DMS114 treated with DMSO at 0.1 percent for 48 hours (cell line): ENCODE results near the gene ROR1.
"Not testable (repeated sequence)": the region's sequence is repeated elsewhere in the genome, so short reads cannot be mapped to it uniquely, and the experiment has no call there.

Experiments
- DNase-seq: peaks from one replicate; lab custom pipeline; 2025; ENCODE audit not compliant: unreplicated experiment; lab: John Stamatoyannopoulos, UW

Gene ROR1

DNA sequence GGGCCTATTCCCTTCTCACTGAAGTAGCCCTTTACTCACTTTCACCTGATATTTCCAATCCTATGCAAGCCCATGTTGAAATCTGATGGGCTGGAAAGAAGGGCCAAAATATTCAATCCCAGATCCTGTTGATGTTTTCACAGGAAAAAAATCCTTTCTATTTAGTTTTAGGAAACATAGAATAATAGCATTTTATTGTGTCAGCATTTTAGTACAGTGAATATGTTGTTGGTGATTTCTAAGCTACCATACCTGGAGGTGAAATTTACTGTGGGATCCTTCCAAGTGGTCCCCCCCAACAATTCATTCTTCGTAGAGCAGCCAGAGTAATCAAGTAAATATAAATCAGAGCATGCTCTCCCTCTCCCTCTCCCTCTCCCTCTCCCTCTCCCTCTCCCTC is 426.2 kb downstream of the ROR1 start:
- no peak for DNase-seq

DNA sequence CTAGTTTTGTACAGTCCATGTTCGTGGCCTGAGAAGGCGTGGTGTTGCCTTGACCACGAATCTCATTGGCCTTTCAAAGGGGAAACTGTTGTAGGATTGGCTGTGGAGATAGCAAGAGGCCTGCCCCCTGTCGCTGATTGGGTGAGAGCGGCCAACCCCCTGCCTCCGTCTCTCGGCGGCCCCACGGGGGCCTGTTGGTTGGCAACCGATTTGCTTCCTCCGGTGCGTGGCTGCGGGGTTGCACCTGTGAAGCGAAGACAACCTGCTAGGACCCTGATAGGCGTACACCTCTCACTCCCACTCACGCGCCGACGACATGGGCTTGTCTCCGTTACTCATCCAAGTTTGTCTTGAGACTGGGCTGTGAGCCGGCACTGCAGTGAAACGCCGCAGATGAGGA is 429.6 kb downstream of the ROR1 start, which contains the start of gene UBE2U:
Gene UBE2U, plus strand, starts transcription at position 204 of the 400 bp plus-strand sequence. CDS start 428 bp downstream, outside the sequence.
- no peak for DNase-seq

DNA sequence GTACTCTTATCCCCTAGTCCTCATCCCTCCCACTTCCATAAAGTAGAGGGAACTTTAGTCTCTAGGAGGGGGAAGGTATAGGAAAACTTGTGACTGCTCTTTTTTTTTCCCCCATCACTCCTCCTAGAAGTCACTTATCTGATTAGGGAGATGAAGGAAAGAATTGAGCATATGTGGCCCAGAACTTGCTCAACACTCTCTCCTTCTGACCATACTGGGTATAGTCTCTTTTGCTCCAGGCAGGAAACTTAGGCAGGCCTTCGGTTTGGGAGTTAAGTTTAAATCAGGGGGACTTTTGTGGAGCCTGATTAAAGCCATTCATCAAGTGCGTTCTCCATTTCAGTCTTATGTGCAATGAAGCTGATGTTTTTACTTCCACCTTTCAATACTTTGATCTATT is 435.4 kb downstream of the ROR1 start:
- DNase-seq = no peak

DNA sequence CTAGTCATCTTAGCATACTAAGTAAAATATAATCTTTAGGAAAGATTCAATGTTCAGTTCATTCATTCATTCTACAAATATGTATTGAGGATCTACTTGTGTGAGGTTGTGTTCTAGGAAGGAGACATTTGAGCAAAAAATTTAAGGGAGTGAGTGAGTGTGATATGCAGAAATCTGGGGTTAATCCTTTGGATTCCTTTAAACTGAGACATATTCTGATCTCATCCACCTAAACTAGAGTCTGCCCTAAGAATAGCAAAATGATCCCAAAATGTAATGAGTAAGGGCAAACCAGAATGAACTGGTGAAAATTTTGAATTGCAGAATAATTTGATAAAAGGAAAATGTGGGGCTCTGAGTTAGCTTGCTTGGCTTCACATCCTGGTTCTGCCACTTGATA is 438.2 kb downstream of the ROR1 start:
- no peak for DNase-seq

DNA sequence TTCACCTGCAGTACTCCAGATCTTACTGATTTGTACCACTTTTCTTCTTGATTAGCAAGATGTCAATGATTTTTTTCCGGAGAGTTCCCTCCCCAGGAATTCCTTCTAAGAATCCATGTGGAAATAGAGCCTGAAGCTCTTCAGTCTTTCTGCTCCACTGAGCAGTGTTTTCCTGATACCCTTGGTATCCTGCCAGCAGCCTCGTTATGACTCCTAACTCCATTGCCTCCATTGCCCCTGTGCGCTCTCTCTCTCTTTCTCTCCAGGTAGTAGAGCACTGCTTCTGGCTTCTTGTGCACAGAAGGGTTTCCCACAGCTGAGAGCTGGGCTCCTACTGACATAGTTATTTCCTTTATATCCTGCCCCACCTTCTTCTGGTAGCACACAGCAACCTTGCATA is 441.8 kb downstream of the ROR1 start:
- no peak for DNase-seq

DNA sequence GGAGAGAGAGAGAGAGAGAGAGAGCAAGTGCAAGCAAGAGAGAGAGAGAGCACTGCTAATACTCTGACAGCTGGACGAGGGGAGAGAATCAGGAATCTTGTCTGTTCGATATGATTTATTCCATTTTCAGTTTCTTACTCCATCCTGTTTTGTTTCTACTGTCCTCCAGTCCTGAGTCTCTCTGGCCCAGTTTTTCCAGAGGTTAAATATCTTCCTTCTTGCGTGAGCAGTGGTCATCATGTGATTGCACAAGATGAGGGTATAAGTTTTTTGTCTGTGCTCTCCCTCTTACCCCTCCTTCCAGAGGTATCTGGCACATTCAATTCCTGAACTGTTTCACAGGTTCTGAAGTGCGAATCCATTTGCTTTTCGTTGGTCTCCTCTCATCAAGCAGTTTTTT is 446.4 kb downstream of the ROR1 start:
- DNase-seq = no peak

DNA sequence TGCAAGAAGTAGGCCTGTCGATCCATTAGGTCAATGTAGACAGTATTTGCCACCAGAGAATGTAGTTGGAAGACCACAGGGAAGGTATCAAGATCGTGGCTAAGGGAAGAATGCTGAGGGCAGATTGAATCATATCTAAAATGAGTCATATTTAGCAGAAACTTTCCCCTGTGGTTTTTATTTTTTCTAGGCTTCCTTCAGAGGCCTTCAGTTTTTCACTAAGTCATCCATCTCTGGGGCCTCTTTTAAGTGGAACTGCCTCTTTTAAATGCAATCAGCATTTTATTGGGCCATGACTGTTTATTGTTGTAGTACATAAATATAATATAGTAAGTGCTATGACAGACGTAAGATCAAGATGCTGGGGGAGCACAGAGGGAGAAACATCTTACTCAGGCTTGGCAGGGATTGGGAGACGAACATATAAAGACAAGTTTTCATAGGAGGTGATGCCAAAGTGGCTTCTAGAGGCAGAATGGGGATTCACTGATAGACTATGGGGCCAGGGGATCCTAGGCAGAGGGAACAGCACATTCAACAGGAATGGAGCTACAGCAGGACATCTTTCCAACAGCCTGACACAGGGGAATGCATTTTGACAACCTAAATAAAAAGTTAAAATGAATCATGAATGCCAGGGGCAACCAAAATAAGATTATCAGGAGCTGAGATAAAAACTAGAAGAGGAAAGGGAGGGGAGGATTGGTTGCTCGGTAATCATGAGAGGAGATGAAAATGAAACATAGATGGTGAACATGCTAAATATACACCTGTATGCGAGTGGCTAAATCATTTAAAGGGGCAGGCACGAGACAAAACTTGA is 449.7 kb downstream of the ROR1 start:
- no peak for DNase-seq

DNA sequence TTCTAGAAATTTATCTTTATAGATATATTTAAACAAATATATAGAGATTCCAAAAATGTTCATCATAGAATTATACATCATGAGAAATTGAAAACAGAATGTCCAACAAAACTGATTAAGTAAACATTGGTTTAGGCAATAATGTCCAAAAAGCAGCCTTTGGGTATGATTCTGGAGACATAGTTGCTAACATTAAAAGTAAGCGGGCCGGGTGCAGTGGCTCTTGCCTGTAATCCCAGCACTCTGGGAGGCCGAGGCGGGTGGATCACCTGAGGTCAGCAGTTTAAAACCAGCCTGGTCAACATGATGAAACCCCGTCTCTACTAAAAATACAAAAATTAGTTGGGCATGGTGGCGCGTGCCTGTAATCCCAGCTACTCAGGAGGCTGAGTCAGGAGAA is 450.4 kb downstream of the ROR1 start:
- not testable (repeated sequence) for DNase-seq

DNA sequence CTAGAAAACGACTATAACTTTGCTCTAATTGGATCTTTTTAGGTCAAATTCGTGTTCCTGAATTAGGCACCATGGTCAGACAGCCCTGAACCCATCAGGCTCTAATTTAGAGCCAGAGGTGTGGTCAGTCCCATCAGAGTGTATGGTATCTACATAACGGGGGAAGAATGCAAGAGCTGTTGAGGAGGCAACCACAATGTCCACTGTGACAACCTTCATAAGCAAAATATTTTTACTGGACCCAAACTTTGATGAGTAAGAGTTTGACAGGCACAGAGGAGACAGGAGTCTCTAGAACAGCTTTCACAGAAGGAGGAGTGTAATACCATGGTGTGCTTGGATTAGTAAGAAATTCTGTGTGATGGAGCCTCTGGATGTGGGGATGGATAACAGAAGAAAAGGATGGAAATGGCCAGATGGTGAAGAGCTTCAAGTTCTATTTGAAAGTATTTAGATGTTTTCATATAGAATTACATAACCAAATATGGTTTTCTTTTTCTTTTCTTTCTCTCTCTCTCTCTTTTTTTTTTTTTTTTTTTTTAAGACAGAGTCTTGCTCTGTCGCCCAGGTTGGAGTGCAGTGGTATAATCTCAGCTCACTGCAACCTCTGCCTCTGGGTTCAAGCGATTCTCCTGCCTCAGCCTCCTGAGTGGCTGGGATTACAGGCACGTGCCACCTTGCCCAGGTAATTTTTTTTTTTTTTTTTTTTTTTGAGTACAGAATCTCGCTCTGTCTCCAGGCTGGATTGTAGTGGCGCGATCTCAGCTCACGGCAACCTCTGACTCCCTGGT is 454.5 kb downstream of the ROR1 start:
- DNase-seq = no peak

DNA sequence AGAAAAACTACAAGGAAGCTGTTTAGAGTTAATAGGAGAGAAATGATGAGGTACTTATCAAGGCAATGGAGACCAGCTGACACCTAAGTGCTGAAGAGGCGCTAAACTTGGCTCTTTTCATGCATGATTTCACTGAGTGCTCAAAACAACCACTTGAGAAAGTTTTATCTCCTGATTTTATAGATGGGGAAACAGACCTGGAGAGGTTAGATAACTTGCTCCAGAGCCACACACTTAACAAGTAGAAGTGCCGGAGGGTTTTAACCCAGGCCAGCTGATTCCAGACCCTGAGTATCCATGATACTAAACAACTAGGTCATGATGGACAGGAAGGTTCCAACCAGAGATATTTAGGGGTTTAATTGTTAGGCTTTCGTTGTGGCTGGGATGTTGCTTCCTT is 455.5 kb downstream of the ROR1 start:
- no peak for DNase-seq
